GM18520 (cell line): ENCODE data around the gene WNT7B.

Experiments used
- ATAC-seq: cut with Tn5 transposase; IDR thresholded peaks from one replicate; pipeline ENCODE4 v1.9.1; 2021; ENCODE audit not compliant: unreplicated experiment

WNT7B gene

DNA sequence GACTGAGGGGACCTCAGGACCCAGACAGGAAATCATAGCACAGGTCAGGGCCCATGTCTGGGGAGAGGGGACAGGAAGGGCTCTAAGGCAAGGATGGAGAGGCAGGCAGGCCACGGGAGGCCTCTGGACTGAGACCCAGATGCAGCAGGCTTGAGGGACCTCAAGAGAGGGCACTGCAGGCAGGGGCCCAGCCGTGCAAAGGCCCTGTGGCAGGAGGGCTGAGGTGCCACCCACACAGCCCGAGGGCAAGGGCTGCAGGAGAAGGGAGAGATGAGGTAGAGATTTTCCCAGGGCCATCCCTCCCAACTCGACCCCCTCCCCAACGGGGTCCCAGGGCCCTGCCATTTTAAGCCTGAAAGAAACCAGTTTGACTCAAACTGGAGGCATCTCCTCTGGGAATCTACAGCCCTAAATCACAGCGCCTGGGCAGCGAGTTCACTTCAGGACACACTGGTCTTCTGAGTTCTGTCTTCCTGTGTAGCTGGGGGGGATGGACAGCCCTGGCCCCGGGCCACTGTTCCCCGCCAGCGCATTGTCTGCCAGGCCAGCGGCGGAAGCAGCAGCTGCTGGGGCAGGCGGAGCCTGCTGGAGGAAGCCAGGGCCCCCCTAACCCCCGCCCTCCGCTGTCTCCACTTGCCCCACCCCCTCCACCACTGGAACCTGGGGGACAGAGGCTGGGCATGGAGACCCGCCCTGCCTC lies 20.3 kb upstream of the WNT7B start:
- no peak for ATAC-seq

DNA sequence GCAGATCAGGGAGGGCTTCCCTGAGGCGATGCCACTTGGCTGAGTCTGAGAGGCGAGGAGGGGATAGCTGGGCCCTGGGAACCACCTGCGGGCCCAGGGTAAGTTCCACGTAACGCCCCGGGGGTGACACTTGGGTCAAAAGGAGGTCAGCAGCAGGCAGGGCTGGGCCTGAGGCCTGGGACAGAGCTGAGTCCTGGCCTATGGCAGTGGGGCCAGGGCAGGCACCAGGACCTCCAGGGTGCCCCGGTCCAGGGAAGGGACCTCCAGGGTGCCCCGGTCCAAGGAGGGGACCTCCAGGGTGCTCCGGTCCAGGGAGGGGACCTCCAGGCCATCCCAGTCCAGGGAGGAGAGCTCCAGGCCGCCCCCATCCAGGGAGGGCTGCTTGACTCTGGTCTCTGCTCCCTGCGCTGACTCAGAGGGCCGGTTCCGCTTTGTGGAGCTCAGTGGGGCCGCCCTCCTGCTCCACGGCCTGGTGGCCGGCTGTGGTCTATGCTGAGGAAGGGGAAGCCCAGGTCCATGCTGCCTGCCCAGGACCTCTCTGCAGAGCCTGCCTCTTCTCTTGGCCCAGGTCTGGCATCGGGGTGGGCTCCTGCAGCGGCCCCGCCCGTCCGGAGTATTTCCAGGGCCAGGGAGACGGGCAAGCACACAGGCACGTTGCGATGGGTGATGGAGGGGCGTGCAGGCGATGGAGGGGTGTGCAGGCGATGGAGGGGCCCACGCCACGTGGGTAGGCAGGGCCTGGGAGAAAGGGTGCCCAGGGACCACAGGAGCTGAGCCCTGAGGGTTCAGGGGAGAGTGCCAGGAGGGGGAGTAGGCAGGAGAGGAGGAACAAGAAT lies 19.5 kb upstream of the WNT7B start:
- ATAC-seq, result no peak

DNA sequence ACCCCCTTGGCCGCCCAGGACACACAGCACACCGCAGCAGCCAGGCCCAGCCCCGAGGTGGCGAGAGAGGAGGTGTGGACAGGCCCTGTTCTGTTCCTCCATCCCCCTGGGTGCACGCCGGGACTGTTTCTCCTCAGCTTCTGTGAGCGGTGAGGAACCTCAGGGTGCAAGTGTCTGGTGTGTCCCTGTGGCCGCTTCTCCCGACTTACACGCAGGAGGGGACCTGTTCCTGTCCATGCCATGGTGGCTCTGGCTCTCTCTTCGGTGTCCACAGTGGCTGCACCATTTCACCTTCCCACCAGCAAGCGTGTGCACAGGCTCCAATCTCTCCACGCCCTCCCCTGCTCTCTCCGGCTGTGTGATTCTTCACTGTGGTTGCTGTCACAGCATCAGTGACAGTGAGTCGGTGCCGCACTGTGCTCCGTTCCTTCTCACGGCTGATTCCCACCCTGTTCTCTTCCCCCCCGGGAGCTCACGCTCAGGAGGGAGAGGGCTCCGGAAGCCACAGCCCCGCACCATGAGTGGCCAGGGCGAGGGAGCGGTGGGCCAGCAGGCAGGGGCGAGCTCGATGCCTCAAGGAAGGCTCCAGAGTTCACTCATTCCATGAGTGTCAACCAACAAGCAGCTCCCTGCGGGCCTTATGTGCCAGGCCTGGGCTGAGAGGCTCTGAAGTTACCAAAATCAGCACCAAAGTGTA lies 18.6 kb upstream of the WNT7B start:
- no peak for ATAC-seq

DNA sequence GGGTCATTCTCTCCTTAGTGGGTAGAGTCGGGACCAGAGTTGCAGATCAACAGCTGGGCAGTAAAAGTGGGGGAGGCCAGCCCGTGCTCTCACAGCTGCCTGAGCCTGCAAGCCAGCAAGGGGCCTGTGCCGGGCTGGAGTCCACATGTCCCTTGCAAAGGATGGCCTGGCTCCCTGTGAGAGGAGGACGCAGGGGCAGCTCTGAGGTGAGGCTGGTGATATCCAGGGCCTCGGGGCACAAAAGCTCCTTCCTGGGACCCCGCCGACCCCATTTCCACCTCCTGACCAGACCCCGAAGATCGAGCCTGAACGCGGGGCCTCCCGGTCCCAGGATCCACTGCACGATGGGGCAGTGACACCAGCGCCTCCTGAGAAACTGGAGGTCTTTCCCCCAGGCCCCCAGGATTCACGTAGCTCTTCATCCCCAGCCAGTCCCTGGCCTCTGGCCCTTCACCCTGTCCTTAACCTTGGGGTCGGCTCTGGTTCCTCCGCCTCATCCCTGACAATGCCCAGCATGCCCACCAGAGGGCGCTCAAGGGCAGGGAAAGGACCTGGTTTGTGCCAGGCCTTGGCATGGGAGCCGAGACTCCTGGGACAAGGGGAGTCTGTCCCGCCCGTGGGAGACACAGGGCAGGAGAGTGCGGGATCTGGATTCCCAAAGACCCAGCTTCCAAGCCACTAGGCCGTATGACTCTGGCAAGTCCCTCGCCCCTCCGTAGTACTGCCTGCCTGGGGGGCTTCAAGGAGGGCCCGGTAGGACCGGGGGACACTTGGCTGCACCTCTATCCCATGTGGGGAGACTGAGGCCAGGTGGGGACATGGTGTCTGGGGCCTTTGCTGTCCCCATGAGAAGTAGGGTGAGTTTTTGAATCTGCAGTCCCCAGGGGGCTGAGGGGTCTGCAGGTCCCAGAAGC lies 17.8 kb upstream of the WNT7B start:
- no peak for ATAC-seq

DNA sequence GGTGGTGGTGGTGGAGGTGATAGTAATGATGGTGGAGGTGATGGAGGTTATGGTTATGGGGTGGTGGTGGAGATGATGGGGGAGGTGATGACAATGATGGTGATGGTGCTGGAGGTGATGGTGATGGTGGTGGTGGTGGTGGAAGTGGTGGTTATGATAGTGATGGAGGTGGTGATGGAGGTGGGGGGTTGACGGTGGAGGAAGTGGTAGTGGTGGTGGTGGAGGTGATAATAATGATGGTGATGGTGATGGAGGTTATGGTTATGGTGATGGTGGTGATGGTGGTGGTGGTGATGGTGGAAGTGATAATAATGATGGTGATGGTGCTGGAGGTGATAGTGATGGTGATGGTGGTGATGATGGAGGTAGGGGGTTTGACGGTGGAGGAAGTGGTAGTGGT lies 16.9 kb upstream of the WNT7B start:
- ATAC-seq, result no peak

DNA sequence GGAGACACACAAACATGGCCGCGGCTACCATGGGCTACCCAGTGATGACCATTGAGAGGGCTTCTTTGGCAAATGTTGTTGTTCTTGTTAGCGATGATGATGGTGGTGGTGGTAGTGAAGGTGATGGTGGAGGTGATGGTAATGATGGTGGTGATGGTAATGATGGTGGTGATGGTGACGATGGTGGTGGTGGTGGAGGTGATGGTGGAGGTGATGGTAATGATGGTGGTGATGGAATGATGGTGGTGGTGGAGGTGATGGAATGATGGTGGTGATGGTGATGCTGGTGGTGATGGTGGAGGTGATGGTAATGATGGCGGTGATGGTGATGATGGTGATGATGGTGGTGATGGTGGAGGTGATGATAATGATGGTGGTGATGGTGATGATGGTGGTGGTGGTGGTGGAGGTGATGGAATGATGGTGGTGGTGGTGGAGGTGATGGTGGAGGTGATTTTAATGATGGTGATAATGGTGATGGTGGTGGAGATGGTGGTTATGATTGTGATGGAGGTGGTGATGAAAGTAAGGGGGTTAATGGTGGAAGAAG lies 16.3 kb upstream of the WNT7B start:
- no peak for ATAC-seq

DNA sequence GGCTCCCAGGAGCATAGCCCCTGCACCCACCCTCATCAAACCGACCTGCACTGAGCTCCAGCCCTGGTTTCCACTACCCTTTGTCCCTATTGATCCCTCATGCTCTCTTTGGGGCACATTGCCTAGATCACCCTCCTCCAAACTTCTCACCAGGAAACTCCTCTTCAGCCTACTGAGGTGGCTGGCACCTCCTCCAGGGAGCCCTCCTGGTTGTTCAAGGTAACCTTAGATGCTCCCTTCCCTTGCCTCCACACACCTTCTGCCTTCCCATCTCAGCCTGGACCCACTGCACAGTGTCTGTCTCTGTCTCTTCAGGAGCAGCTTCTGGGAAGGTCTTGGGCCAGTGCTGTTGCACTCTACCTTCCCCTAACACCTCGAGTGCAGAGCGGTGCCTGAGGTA lies 15.8 kb upstream of the WNT7B start:
- no peak for ATAC-seq

DNA sequence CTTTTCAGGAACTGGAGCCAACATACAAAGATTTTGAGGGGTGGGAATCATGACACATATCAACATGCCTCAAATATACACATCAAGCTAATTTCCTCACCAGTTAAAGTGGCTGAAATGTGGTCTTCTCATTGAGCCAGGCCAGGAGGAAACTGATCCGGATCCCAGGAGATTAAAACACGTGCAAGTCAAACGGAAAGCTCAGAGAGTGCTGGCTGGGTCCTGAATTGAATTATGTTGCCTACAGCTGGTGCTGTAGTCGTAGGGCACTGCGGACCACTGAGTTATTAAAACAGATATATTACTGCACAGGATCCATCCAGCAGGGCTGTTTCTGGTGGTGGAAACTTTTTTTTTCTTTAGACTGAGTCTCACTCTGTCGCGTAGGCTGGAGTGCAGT lies 14.1 kb upstream of the WNT7B start:
- no peak for ATAC-seq

DNA sequence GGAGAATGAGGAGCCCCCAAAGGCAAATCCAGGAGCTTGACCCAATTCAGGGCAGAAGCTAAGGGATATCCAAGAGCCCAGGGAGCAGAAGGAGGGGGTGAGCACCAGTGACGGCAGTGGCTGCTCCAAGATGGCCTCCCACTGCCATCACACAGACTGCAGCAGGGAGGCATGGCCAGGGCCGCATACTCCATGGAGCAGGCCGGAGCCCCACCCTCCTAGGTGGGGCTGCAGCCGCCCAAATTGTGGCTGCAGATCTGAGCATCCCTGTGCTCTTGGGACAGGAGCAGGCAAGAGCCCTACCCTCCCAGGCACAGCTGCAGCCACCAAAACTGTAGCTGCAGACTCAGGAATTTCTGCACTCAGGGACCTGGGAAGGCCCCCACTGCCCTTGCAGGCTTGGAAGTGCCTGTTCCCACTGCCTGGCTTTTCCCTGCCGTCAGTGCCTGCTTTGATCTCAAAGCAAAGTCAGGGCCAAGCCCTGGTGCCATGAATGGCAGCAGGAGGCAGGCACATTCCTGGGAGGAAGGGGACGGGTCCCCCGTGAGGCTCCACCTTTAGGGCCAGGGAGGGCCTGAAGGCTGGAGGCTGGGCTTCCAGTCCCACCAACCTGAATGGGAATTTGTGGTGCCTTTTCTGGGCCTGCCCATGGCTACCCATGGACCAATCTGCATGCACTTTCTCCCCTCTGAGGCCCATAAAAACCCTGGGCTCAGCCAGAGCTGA lies 10.3 kb upstream of the WNT7B start:
- no peak for ATAC-seq

DNA sequence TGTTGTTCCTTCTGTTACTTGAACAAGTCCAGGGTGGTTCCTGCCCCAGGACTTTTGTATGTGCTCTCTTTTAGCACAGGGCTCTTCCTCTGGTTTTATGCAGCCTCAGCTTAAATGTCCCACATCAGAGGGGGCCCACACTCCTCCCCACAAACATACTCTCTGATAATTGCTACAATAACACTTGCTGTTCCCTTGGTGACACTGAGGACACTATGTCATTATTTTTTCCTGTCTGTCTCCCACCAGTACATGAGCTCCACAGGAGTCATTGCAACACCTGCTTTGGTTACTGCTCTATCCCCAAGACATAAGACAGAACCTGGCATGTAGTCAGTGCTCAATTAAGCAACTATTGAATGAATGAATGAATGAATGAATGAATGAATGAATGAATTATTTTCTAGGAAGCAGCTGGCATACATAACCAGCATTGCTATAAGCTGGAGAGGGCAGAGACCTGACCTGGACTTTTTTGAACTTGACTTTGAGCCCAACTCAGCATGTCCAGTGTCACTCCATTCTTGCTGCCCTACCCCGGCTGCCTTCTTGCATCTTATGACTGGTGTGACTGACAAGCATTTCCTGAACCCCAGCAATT lies 7.5 kb upstream of the WNT7B start:
- ATAC-seq, result no peak

DNA sequence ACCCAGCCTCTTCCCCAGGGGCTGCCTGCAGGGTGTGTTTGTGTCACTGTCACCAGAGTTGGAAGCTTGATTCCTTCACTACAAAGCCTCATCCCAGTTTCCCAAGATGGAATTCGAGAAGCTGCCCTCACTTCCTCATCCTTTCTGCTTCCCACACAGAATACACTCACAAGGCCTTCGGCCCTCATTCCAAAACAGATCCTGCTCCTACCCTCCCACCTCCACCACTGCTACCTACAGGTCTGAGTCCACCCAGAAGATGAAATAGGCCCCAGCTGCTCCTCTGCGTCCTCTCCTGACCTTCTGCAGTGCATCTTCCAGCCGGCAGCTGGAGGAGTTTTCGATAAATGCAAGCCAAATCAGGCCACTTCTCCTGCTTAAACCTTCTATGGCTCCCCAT lies 6.8 kb upstream of the WNT7B start:
- ATAC-seq, result no peak

DNA sequence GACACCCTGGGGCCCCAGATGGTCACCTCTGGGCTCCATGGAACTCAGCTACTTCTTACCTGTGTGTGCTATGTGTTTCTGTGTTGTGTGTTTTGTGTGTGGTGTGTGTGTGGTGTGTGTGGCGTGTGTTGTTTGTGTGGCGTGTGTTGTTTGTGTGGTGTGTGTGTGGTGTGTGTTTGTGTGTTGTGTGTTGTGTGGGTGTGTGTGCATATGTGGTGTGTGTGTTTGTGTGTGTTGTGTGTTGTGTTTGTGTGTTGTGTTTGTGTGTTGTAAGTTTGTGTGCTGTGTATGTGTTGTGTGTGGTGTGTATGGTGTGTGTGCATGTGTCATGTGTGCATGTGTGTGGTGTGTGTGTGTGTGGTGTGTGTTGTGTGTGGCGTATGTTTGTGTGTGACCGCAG lies 3.8 kb upstream of the WNT7B start:
- ATAC-seq, result no peak

DNA sequence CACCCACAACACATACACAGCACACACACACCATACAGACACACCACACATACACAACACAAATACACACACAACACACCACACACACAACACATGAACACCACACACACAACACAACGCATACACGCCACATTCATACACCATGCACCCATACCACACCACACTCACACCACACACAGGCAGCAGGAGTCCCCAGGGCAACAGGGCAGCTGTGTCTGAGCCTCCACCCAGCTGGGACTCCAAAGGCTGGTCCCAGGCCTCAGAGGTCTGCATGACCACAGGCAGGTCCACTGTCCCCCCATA lies 3.3 kb upstream of the WNT7B start:
- no peak for ATAC-seq

DNA sequence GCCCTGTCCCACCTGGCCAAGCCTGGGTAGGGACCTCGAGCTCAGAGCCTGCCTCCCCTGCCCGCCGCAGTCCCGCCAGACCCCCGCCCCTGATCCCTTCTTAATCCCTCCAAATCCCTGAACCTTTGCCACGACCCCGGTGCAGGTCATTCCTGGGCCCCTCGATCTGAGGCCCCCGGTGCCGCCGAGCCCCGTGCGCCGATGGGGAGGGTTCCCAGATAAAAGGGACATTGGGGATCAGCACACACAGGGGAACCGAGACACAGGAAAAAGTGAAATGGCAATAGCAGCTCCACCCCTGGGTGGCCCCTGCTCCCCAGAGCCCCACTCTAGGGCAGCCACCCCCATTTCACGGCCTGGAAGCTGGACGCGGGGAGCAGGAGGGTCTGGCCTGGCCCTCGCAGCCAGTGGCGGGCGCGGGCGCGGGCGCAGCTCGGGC lies 1.3 kb upstream of the WNT7B start:
- ATAC-seq, result no peak

DNA sequence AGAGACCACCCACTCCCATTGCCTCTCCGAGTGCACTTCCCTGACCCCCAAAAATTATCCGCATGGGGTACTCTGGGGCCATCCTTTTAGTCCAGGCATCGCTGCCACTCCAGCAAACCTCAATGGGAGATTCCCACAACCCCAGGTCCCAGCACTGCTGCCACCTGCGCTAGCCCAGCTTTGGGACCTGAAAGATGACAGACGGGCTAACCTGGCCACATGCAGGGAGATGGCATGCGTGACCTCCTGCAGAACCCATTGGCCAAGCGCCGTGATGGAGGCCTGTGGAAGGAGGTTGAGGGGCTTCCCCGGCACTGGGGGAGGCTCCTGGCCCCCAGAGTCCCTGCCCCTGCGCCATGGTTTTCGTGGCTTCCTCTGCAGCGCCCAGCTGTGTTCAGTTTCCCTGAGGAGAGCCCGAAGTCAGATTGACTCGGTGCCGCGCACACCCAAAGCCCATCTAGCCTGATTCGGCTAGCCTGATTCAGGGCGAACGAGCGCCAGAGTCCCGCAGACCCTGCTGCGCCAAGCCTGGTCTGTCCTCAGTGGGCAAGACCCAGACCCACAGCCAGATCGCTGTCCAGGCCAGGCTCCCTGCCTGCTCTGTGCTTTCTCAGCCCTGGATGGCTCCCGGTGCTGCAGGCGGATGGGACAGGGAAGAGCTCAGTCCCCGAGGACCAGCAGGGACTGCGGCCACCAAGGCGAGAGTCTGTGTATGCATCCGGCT lies 751 bp upstream of the WNT7B start:
- no peak for ATAC-seq

DNA sequence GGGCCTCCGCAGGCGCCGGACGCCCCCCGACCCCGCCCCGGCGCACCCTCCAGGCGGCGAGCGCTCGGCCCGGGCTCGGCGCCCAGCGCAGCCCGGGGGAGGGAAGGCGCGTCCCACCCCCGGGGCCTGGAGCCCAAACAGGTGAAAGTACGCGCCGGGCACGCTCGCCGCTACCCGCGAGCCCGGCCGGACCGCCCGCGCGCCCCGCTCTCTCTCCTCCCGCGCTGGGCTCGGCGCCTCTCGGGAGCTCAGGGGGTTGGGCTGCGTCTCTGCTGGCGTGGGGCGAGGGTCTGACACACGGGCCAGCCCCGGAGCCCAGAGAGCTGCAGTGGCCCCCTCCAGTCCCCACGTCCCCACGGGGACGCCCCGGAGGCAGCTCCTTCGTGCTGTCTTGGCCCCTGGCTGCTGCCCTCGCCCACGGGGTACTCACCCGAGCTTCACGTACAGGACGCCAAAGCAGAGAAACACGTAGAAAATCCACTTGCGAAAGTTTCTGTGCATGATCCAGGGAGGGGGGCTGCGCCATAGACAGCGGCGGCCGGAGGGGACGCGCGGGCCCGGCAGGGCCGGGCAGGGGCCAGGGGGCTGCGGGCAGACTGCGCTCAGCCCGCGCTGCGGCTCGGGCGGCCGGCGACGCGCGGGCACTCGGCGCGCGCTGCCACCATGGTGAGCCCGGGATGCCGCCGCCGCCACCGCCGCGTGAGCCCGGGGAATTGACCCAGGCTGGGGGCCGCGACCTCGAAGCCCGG lies 534 bp downstream of the WNT7B start:
- no peak for ATAC-seq

DNA sequence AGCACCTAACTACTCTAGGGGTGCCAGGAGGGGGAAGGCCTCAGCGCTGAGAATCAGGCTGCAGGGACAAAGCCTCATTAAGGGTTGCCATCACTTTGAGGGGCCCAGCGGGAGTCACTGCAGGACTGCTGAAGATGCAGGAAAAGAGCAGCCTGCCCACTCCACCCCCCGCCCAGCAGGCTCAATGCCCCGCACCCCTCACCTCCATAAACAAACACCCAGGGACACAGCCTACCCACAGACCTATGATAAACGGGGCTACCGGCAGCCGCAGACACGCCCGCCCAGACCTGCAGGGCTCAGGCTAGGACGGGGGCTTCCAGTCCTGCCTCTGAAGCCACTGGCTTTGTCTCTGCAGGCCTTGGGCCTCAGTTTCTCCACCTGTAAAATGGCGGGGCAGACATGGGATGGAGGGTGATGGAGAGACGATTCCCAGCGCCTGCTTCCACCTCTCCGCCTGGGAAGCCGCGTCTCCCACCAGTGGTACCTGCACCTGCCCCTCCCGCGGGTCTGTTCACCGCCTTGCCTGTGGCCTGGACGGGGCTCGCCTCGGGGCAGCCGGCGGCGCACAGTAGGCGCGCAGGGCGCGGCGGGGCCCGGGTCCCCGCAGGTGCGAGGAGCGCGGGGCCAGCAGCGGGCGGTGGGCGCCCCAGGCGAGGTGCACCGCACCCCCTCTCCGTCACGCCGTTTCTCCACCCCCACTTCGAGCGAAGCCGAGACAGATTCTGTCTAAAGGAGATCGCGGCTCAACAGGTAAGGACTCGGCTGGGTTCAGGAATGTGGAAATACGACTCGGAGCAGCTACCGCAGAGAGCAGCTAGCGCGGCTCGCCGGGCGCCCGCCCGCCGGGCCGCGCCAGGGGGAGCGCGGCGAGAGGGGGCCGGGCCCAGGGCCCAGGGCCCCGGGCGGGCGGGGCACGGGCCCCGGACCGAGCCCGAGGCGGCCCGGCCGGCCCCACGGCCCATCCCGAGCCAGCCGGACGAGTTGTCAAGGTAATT lies 1.5 kb downstream of the WNT7B start:
- ATAC-seq, result no peak
